HG03565 (cell line): ENCODE data around the gene NXN.
"Not testable (repeated sequence)": the region's sequence is repeated elsewhere in the genome, so short reads cannot be mapped to it uniquely, and the experiment has no call there.

Experiments used
- ATAC-seq: cut with Tn5 transposase; IDR thresholded peaks from one replicate; pipeline ENCODE4 v1.9.1; 2021; ENCODE audit warnings: mild to moderate bottlenecking, moderate library complexity; ENCODE audit not compliant: unreplicated experiment

Gene NXN

DNA sequence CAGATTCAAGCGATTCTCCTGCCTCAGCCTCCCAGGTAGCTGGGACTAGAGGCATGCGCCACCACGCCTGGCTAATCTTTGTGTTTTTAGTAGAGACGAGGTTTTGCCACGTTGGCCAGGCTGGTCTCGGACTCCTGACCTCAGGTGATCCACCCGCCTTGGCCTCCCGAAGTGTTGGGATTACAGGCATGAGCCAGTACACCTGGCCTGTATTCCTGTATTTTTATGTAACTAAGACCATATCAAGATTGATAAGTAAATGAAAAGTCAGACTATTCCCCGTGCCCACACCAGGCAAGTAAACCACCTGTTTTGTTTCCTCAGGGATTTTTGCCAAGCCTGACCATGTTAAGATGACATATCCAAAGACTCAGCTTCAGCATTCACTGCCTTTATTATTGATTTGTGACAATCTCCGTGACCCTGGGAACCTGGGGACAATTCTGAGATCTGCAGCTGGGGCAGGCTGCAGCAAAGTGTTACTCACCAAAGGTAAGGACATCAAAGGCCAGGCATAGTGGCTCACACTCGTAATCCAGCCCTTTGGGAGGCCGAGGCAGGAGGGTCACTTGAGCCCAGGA is 191.8 kb downstream of the NXN start:
- ATAC-seq = no peak

DNA sequence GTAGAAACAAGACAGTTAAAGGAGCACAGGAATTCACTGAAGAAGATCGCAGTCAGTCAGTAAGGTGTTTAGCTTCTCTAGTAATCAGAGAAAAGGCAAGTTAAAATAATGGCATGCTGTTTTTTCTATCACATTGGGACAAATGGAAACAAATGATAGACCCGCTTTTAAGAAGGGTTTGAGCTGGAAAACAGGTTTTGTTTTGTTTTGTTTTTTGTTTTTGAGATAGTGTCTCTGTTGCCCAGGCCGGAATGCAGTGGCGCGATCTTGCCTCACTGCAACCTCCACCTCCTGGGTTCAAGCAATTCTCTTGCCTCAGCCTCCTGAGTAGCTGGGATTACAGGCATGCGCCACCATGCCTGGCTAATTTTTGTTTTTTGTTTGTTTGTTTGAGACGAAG is 193.7 kb downstream of the NXN start:
- not testable (repeated sequence) for ATAC-seq

DNA sequence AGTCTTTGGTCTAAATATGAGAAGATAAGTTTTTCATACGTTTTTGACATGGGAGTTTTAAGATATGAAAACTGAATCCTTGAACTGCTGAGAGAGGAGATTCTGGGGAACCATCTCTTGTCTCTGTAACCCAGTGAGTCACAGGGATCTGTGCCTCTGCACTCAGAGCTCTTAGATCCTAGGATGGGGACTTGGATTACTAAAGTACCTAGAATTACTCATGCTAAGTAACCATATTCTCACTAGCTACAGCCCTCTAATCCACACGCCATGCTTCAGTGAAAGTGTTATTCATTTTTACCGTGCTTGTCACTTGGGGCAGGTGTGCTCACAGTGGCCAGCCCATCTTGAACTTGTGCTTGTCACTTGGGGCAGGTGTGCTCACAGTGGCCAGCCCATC is 195.4 kb downstream of the NXN start:
- ATAC-seq = no peak

DNA sequence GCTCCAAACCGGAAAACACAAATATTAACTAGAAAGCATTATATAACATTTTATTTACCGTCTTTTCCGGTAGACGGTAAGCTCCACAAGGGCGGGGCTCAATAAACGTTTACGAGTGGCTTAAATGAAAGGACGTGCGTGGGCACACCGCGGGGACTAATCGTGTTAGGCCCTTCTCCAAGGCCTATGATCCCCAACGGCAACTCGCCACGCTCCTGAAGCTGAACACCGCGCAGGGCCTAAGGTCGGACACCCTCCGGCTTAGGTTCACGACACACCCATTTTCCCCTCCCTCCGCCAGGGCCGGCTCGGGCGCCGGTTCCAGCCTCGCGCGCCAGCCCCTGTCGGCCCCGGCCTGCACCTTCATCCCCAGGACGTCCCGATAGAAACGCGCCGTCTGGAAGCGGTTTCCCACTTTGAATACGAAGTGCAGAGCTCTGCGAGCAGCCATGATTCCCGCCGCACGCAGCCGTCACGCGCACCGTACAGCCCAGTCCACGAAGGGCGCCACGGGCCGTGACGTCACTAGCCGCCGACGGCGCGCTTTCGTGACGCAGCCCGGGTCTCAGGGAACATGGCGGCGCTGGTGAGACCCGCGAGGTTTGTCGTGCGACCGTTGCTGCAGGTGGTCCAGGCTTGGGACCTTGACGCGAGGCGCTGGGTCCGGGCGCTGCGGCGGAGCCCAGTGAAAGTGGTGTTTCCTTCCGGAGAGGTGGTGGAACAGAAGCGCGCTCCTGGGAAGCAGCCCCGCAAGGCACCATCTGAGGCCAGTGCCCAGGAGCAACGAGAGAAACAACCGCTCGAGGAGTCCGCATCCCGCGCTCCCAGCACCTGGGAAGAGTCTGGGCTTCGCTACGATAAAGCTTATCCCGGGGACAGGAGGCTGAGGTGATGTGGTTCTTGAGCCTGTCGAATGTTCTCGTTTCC is 197.5 kb downstream of the NXN start, which contains the start of the genes GLOD4 and MRM3:
TSS of gene GLOD4 (minus strand) at position 476 of the 927 bp plus-strand sequence. CDS start at position 451, 25 bp downstream.
TSS of gene MRM3 (plus strand) at position 549 of the 927 bp plus-strand sequence. CDS start at position 575, 26 bp downstream.
- peak; percentile 72 for ATAC-seq

DNA sequence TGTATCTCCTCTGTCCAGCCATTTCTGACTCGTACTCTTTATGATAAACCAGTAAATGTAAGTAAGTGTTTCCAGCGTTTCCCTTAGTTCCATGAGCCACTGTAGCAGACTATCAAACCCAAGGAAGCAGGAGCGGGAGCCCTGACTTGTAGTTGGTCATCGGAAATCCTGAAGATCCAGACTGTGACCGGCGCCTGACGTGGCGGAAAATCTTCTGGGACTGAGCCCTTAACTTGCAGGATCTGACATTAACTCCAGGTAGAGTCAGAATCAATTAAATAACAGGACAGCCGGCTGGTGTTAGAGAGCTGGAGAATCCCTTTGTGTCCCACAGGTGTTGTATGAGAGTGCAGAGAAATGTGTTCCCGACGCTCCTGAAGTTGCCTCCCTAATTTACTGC is 201.5 kb downstream of the NXN start:
- no peak for ATAC-seq

DNA sequence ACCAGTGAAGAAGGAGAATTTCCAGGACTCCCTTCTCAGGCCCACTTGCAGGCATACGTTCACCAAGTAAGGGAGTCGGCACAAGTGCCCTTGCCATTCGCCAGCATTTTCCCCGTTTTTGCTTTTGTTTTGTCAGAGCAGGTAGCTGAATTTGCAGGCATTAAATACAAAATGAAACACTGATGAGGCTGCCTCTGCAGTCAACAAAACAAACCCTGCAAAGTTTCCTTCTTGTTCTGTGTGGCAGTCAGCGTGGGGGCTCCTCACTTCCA is 205.3 kb downstream of the NXN start:
- no peak for ATAC-seq

DNA sequence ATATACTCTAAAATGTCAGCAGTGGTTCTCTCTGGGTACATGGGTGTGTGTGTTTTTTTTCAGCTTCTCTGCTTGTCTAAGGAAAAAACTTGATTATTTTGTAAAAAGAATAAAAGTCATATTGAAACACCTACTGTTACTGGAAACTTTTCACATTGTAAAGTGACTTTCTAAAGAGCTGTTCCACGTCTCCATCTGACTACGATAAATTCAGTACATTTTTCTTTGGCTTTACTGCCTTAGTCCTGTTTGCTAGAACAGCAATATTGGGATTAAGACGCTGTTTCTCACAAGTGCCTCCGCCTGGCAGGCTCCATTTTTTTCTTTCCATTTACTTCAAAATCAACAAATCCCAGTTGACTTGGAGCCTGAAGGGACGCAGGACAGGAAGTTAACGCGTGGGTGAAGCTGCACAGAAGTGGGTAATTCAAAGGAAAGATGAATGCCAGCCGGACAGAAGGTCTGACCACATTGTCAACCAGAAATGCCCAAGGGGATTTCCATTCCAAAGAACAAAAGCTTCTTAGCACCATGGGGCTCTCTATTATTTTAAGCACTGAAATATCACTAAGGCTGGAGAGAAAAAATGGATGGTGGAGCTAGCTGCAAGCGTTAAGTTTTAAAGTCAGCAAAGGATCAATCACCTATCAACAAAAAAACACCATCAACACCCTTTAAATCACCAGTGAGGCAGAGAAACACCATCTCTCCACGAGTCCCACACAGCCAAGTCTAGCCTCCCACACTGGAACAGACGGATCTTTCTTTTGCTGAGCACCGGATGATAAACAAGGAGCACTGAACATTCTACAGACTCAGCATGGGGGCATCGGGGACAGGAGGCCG is 205.9 kb downstream of the NXN start:
- no peak for ATAC-seq

DNA sequence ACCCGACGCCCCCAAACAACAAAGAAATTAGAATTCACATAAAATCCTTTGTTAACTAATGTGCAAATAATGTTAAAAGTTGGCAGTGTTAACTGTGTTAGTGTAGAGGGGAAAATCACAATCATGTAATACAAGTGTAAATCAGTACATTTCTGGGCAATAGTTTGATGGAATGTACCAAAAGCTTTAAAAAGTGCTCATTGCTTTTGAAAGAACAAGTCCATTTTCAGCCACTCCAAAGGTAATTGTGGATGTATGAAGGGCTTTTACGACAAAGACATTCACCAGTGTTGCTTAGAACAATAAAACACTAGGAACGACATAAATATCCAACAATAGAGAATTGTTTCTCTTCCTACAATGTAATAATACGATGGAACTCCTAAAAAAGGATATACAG is 206.6 kb downstream of the NXN start:
- no peak for ATAC-seq

DNA sequence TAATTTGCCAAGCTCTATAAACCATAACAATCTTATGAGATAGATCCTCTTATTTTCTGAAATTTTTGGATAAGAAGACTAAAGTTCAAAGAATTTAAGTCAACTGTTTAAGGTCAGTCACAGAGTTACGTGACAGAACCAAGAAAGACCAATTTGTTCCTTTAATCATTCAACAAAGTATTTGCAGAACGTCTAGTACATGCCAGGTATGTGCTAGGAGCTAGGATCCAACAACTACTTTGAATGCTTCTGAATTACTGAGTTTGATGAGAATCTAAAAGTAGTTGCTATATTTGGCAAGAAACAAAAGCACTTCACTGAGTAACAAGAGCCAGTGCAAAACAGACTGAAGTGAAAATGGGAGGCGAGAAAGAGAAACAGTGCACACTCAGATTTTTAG is 212.5 kb downstream of the NXN start:
- ATAC-seq = no peak

DNA sequence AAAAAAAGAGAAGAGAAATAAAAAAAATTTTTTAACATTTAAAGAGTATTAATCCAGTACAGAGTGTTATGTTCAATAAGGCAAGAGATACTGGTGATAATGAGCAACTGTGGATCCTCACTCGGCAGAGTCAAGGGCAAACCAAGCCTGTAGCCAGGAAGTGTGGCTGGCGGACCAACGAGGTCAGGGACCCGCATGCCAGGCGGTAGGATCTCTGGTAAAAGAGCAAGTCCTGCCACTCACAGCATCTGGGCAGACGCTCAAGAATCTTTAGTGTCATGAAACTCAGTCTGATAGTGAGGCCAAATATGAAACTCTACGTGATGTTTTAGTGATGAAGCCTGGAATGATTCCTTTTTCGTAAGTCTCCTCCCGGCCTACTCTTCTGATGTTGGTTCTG is 219.2 kb downstream of the NXN start:
- ATAC-seq = no peak

DNA sequence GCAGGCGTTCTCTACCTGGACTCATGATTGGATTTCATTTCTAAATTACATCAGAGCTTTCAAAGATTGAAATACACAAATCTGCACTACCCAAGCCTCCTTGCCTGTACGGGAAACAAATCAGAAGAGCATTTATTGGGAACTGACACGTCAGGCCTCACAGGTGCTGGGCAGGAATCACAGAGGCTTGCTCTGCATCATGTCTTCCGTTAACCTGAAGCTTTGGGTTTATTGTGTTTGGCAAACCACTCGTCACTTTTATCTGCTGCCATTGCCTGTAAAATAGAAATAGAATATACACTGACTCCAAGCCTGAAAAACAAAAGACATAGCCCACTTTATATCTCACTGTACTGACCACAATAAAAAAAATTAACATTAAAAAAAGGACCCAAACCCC is 219.6 kb downstream of the NXN start:
- ATAC-seq = no peak

DNA sequence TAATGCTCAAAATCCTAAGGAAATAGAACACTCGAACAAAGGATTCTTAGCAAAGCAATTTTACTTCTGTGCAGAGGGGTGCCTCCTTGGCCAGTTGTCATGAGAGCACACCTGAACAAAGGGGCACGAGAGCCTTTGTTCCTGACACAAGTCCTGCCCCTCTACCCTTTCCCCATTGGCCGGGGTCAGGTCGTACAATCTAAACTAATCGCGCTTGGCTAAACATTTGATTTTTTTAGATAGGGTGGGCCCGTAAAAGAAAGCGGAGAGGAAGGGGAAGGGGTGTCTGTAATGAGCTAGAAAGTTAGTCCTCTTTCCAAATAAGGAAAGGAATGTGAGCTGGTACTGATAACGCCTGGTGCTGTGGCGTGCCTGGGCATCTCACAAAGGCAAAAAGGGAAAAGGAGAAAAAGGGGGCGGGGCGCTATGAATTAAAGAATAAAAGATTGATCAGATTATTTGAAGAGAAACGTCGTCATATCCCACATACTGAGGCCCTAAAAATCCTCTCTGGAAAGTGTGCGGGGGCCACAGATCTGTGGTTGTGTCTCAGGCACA is 223.5 kb downstream of the NXN start:
- ATAC-seq = not testable (repeated sequence)

DNA sequence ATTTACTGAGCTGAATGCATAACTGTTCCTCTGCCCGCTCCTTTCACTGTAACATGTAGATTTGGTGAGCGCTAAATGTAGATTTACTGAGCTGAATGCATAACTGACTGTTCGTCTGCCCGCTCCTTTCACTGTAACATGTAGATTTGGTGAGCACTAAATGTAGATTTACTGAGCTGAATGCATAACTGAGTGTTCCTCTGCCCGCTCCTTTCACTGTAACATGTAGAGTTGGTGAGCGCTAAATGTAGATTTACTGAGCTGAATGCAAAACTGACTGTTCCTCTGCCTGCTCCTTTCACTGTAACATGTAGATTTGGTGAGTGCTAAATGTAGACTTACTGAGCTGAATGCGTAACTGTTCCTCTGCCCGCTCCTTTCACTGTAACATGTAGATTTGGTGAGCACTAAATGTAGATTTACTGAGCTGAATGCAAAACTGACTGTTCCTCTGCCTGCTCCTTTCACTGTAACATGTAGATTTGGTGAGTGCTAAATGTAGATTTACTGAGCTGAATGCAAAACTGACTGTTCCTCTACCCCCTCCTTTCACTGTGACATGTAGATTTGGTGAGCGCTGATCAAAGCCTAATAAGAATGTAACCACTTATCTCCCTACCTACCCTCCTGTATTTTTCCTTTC is 224.1 kb downstream of the NXN start:
- ATAC-seq = not testable (repeated sequence)

DNA sequence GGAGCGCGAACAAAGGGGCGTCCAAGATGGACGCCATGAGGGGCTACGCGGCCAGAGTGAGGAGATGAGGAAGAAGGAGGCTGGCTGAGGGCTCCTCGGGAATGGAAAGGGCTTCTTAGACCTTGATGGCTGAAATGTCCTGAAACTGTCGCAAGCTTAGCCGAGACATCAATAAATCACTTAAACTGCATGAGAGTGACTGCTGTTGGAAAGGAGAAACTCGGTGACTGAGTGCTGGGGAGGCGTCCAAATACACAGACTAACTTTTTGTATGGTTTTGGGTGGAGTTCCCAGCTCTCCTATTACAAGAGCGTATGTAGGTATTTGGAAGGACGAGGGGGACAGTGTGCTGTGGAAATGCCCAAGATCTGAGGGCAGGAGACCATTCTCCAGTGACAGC is 226.2 kb downstream of the NXN start:
- no peak for ATAC-seq

DNA sequence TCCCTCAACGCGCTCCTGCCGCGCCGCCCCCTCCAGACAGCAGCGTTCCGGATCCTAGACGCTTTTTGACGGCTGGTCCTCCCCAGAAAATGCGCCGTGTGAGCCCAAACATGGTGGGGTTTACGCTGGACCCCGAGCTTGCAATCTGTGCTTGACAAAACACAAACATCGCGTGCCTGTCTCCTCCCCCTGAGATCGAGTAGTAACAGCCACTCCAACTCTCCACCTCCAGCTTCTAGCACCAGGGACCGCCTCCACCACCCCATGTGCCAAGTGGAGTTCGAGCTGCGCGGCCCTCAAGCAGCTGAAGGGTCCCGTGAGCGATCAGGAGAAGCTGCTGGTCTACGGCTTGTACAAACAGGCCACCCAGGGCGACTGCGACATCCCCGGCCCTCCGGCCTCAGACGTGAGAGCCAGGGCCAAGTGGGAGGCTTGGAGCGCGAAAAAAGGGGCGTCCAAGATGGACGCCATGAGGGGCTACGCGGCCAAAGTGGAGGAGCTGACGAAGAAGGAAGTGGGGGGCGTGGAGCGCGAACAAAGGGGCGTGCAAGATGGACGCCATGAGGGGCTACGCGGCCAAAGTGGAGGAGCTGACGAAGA is 226.9 kb downstream of the NXN start:
- ATAC-seq = no peak

DNA sequence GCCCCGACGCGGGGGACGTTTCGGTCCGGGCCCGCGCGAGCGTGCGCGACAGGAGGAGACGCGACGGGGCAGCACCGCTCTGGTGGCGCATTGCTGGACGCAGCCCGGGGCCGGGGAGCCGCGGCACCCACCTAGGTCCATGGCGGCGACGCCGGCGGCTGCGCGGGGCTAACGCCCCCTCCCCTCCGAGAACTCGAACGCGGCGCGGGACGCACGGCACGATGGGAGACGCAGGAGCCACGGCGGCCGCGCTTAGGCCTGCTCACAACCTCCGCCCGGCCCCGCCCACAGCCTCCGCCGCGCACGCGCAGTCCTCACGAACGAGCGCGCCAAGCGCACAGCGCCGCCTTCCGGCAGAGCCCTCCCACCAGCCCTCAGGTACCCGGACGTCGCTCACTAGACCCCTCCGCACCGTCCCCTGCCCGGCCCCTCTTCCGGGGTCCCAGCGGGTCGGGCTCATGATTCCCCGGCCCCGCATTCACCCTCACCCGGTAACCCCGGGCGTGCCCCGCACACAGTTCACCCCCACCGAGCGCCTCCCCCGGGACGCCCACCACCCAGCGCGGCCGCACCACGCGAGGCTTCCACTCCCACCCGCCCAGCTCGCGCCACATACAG is 227.5 kb downstream of the NXN start, which contains the start of gene GEMIN4:
TSS of gene GEMIN4 (minus strand) at position 263 of the 618 bp plus-strand sequence. CDS start at position 141, 122 bp downstream.
- ATAC-seq = peak; percentile 69

DNA sequence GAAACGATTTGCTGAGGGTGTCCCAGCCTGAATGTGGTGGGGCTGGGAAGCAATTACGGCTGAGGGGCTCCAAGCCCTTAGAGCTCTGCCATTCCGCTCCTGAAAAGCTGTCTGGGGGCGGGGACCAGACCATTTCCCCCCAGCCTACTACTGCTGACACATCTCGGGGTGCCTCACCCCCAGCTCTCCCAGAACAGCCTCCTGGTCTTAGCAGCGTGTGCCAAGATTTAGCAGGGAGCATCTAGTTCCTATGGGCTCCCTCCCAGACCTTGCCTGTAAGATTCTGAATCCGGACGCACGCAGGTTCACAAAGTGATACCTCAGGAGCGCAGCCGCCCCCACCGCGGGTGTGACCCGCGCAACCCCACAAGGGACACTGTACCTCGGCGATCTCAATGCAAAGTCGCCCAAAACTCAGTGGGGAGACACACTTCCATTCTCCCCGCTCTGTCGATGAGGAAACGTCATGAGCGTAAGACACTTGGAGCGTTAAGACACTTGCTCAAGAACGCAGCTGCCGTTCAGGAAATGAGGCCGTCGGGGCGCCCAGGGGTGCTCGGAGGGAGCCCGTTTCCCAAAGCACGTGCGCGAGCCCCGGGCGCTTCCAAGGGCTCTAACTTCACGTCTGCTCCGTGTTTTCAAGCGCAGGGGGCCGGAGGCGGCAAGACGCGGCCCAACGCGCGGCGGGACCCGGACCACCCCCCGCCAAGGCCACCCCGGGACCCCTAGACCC is 228.1 kb downstream of the NXN start:
- ATAC-seq = peak; percentile 25

DNA sequence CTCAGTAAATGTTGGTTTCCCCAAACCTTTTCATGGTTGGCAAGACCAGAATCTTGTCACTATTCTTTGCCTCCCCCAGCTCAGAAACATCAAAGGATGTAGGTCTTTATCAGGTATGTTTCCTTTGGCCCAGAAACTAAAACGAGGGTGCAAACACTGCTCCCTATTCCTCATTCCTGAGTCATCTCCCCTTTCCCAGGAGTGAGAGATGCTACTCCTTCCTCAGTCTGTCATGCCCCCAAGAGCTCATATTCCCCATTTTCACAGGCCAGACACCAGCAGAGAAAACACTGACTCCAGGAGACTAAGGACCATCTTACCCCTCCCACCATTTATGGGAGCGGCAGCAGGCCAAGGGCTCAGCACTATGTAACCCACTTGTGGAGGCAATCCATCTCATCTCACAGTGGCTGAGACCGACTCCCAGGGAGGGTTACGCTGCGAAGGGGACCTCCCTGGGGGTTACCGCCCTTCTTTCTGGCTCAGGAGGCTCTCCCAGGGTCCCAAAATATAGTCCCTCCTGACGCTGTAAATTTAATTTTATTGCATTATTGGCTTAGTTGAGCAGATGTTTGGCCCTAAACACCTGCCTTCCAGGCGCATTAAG is 229.0 kb downstream of the NXN start:
- no peak for ATAC-seq

DNA sequence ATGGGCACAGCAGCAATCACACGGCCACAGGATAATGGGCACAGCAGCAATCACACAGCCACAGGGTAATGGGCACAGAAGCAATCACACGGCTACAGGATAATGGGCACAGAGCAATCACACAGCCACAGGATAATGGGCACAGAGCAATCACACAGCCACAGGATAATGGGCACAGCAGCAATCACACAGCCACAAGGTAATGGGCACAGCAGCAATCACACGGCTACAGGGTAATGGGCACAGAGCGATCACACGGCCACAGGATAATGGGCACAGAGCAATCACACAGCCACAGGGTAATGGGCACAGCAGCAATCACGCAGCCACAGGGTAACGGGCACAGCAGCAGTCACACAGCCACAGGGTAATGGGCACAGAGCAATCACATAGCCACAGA is 230.2 kb downstream of the NXN start:
- ATAC-seq = not testable (repeated sequence)
